Central memory CD8-positive, alpha-beta T cell (primary cell): Measurements from ENCODE around the gene ITGA3.

Experiments used
- ATAC-seq: fragments of 150-1000 bp; cut with Tn5 transposase; replicated peaks from 2 replicates; pipeline ENCODE4 v1.10.0; 2022; ENCODE audit warnings: mild to moderate bottlenecking, moderate FRiP score, moderate number of reproducible peaks; ENCODE audit not compliant: poor library complexity, severe bottlenecking; ENCODE audit errors: extremely low read depth
- DNase-seq, 2 donors: peaks; one replicate each; pipeline ENCODE4 v3.0.0; 2021; ENCODE audit warnings: low spot score in 2 of 2
- H3K27ac Mint-ChIP-seq: one replicate; pipeline ENCODE4 v1.8.0; 2022; ENCODE audit warnings: low read depth, mild to moderate bottlenecking, moderate library complexity, mixed read lengths
- H3K27me3 Mint-ChIP-seq: one replicate; pipeline ENCODE4 v1.8.0; 2022; ENCODE audit warnings: mixed read lengths
- H3K36me3 Mint-ChIP-seq: one replicate; pipeline ENCODE4 v1.8.0; 2022; ENCODE audit warnings: mild to moderate bottlenecking, moderate library complexity, mixed read lengths; ENCODE audit not compliant: insufficient read depth
- H3K4me1 Mint-ChIP-seq: one replicate; pipeline ENCODE4 v1.8.0; 2022; ENCODE audit warnings: mixed read lengths
- H3K4me3 Mint-ChIP-seq: one replicate; pipeline ENCODE4 v1.8.0; 2022; ENCODE audit warnings: mild to moderate bottlenecking, moderate library complexity, mixed read lengths
- H3K9me3 Mint-ChIP-seq: one replicate; pipeline ENCODE4 v1.8.0; 2022; ENCODE audit warnings: mixed read lengths

Gene ITGA3

GRCh38 chr17:50106393-50107131, 50.7 kb downstream of the ITGA3 start:
- no peaks in the 10 kb centered on the region for H3K9me3 Mint-ChIP-seq

GRCh38 chr17:50107790-50108414, 52.0 kb downstream of the ITGA3 start:
- H3K4me1 Mint-ChIP-seq, result peaks cover 5% of the 10 kb centered on the region
- DNase-seq, result no peak
- no peak for ATAC-seq
- peaks cover 8% of the 10 kb centered on the region for H3K36me3 Mint-ChIP-seq
- no peaks in the 10 kb centered on the region for H3K27me3 Mint-ChIP-seq
- H3K9me3 Mint-ChIP-seq, result no peaks in the 10 kb centered on the region
- no peak overlapping the region for H3K4me3 Mint-ChIP-seq
- no peak overlapping the region for H3K27ac Mint-ChIP-seq

More at GRCh38 chr17:50106393-50107131, 50.7 kb downstream of the ITGA3 start:
- DNase-seq, result no peak
- peaks cover 8% of the 10 kb centered on the region for H3K36me3 Mint-ChIP-seq
- H3K4me3 Mint-ChIP-seq, result no peak overlapping the region
- H3K27me3 Mint-ChIP-seq, result no peaks in the 10 kb centered on the region
- H3K27ac Mint-ChIP-seq, result no peak overlapping the region
- no peak for ATAC-seq
- peaks cover 5% of the 10 kb centered on the region for H3K4me1 Mint-ChIP-seq

DNA sequence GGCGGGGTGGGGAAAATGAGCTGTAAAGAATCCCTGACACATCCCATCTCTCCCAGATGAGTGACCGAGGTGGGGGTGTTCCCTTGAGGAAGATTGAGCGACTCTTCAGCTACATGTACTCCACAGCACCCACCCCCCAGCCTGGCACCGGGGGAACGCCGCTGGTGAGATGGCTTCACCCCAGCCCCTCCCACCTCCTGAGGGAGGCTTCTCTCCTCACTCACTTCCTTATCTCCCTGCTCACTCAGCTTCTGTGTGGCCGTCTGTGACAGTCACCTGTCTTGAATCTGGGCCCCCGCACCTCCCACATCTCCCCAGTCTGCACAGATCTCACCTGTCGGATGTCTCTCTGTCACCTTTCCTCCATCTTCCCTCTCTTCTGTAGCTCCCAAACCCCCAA, 52.6 kb downstream of the ITGA3 start:
- Mint-ChIP-seq H3K27ac (no peak overlapping the region), H3K27me3 (no peaks in the 10 kb centered on the region), H3K4me3 (no peak overlapping the region), H3K9me3 (no peaks in the 10 kb centered on the region), H3K4me1 (peaks cover 5% of the 10 kb centered on the region), H3K36me3 (peaks cover 7% of the 10 kb centered on the region)
- ATAC-seq, result no peak
- no peak for DNase-seq

DNA sequence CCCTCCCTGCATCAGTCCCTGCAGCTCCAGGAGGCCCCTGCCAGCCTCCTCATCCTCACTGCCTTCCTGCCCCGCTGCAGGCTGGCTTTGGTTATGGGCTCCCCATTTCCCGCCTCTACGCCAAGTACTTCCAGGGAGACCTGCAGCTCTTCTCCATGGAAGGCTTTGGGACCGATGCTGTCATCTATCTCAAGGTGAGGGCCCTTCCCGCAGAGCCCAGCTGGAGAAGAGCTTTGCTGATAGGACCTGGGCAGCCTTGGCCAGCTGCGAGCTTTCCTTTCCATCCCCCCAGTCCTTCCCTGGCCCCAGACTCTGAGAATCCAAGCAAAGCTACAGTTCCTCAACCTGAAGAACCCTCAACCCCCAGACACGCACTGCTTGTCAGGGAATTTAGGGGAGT, 53.3 kb downstream of the ITGA3 start:
- H3K27me3 Mint-ChIP-seq, result no peaks in the 10 kb centered on the region
- H3K27ac Mint-ChIP-seq, result no peak overlapping the region
- peaks cover 7% of the 10 kb centered on the region for H3K36me3 Mint-ChIP-seq
- ATAC-seq (no peak), DNase-seq (no peak)
- H3K9me3 Mint-ChIP-seq, result no peaks in the 10 kb centered on the region
- H3K4me1 Mint-ChIP-seq, result peaks cover 5% of the 10 kb centered on the region
- no peak overlapping the region for H3K4me3 Mint-ChIP-seq

- H3K4me3 Mint-ChIP-seq, result no peak overlapping the region
- peaks cover 3% of the 10 kb centered on the region for H3K27me3 Mint-ChIP-seq
- ATAC-seq, result no peak
- H3K4me1 Mint-ChIP-seq, result peaks cover 8% of the 10 kb centered on the region
- H3K27ac Mint-ChIP-seq, result no peak overlapping the region
- H3K36me3 Mint-ChIP-seq, result peaks cover 7% of the 10 kb centered on the region
- DNase-seq, result no peak
- no peaks in the 10 kb centered on the region for H3K9me3 Mint-ChIP-seq
Observed at GRCh38 chr17:50109785-50110184, 53.9 kb downstream of the ITGA3 start.

GRCh38 chr17:50110591-50111349, 54.9 kb downstream of the ITGA3 start:
- peaks cover 4% of the 10 kb centered on the region for H3K36me3 Mint-ChIP-seq
- H3K9me3 Mint-ChIP-seq, result no peaks in the 10 kb centered on the region
- H3K4me1 Mint-ChIP-seq, result peaks cover 9% of the 10 kb centered on the region
- H3K27ac Mint-ChIP-seq, result no peak overlapping the region
- DNase-seq, result no peak
- H3K27me3 Mint-ChIP-seq, result peaks cover 13% of the 10 kb centered on the region
- no peak for ATAC-seq
- H3K4me3 Mint-ChIP-seq, result no peak overlapping the region

DNA sequence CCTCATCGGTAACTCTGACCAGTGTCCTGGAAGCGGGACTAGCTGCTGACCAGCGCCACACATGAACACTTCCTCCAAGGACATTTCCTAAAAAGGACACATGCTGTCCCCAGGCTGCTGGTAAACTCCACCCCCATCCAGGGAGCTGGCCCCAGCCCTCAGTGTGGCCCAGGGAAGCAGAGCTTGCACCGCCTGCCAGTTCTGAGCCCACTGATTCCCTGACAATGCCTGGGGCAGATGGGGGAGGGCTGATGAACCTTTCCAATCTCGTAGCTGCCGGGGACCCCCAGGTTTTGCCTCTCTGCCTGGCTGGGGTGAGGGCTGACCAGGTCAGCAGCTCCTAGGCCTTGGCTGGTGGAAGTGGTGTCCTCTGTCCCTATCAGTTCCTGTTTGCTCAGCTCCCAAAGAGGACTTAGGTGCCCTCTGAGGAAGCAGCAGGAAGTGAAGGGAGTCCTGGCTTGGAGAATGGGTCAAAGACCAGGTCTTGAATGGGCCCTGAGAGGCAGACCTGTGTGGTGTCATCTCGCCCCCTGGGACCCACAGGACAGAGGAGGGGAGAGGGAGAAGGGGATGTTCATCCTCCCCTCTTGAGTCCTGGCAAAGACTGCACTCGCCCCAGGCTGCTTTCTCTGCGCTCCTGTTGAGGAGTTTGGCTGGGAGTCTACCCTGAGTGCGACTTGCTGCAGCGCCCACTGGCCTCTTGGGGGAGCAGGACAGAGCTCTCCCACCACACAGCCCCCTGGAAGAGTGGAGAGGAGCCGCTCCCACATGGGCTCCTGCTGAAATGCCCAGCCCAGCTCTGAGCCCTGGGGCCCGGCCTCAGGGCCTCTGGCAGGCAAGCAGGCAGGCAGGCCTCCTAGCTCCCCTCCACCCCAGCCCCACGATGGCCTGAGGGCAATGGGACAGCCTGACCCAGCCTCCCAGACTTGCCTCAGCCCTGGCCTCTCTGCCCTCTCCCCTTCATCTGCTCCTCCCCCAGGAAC, 56.1 kb downstream of the ITGA3 start:
- DNase-seq, result no peak
- Mint-ChIP-seq H3K36me3 (peaks cover 2% of the 10 kb centered on the region), H3K4me3 (no peak overlapping the region), H3K27me3 (peaks cover 25% of the 10 kb centered on the region), H3K4me1 (peaks cover 12% of the 10 kb centered on the region), H3K27ac (no peak overlapping the region), H3K9me3 (no peaks in the 10 kb centered on the region)
- ATAC-seq, result no peak

DNA sequence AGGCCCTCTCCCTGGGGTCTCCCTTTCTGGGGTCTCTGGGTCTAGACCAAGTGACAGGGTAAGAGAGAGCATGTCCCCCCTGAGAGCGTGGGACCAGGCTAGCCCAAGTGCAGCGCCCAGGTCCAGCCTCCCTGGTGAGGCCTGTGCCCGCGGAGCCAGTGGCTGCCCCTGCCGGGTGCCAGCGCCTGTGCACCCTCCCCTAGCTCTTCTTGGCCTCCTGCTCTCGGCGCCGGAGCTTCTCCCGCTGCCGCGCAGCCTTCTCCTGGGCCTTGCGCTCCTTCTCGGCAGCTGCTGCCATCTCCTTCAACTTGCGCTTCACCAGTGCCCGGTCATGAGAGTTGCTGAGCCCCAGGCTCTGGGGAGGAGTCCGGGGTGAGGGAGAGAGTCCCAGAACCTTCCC, 56.8 kb downstream of the ITGA3 start:
- Mint-ChIP-seq H3K9me3 (no peaks in the 10 kb centered on the region), H3K36me3 (peaks cover 2% of the 10 kb centered on the region), H3K4me1 (peaks cover 15% of the 10 kb centered on the region), H3K4me3 (no peak overlapping the region), H3K27me3 (peaks cover 32% of the 10 kb centered on the region), H3K27ac (no peak overlapping the region)
- DNase-seq, result no peak
- no peak for ATAC-seq

DNA sequence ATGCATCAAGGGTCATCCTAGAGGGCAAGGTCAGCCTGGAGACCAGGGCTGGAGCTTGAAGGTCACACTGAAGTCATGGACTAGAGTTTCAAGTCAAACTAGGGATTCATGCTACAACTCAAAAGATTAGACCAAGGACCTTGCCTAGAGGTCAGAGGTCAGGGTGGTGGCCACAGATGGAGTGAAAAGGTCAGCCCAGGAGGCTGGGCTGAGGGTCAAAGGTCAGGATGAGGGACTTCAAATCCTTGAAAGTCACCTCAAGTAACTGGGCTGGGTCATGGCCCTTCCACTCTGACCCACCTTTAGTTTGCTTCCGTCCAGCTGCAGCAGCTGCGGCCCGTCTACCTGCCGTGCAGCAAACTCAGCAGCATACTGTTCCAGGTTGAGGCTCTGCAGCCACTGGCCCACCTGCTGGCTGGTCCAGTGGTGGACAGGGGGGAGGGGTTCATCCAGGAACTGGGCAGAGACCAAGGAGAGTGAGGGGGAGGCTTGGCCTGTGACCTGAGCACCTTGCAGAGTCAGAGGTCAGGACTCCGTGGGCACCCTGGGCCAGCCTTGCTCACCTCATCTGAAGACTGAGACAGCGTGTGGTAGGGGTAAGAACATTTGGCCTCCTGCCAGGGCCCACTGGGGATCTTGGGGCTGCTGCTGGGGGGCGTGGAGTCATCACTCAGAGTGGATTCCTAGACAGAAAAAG, 57.9 kb downstream of the ITGA3 start:
- Mint-ChIP-seq H3K4me1 (peaks cover 15% of the 10 kb centered on the region), H3K9me3 (no peaks in the 10 kb centered on the region), H3K27me3 (peaks cover 43% of the 10 kb centered on the region), H3K4me3 (no peak overlapping the region), H3K36me3 (peaks cover 2% of the 10 kb centered on the region), H3K27ac (no peak overlapping the region)
- ATAC-seq (no peak), DNase-seq (no peak)

- Mint-ChIP-seq H3K27me3 (peaks cover 49% of the 10 kb centered on the region), H3K9me3 (no peaks in the 10 kb centered on the region), H3K36me3 (peaks cover 2% of the 10 kb centered on the region), H3K4me1 (peaks cover 15% of the 10 kb centered on the region), H3K4me3 (no peak overlapping the region), H3K27ac (no peak overlapping the region)
- DNase-seq, result no peak
- ATAC-seq, result no peak
Observed at GRCh38 chr17:50114401-50114800, 58.5 kb downstream of the ITGA3 start.

GRCh38 chr17:50114849-50115357, 59.0 kb downstream of the ITGA3 start:
- Mint-ChIP-seq H3K36me3 (peaks cover 2% of the 10 kb centered on the region), H3K9me3 (no peaks in the 10 kb centered on the region), H3K27me3 (peaks cover 54% of the 10 kb centered on the region), H3K27ac (no peak overlapping the region), H3K4me3 (no peak overlapping the region), H3K4me1 (peaks cover 15% of the 10 kb centered on the region)
- ATAC-seq (peak; percentile 39), DNase-seq (no peak)
